Fibroblast of lung (primary cell): ENCODE data around the gene LTBP2. TPM values are rescaled to one million over a fixed set of nuclear protein-coding genes. Genes with fewer than 3 reads are reported as not detected.
A peak's percentile ranks its signal among the peaks of the same experiment; 100 is the strongest.

ENCODE experiments used
- DNase-seq, 2 donors: peaks; one replicate each; pipeline versions ENCODE4 v3.0.0 to v3.0.0-alpha.2; 2010; ENCODE audit warnings: low read depth in 2 of 2
- H2AFZ ChIP-seq: 2 replicates; pipeline ENCODE4 v1.5.1; 2012; ENCODE audit warnings: low read length, control low read depth, inconsistent platforms
- H3K27ac ChIP-seq: 2 replicates; pipeline ENCODE4 v1.5.1; 2011; ENCODE audit warnings: low read length, control low read depth; ENCODE audit not compliant: insufficient read depth
- H3K27me3 ChIP-seq: 2 replicates; pipeline ENCODE4 v1.5.1; 2011; ENCODE audit warnings: mild to moderate bottlenecking, low read length; ENCODE audit not compliant: control insufficient read depth, insufficient read depth
- H3K36me3 ChIP-seq: 2 replicates; pipeline ENCODE4 v1.5.1; 2011; ENCODE audit warnings: low read length; ENCODE audit not compliant: control insufficient read depth, insufficient read depth
- H3K4me1 ChIP-seq: 2 replicates; pipeline ENCODE4 v1.5.1; 2011; ENCODE audit warnings: low read length; ENCODE audit not compliant: control insufficient read depth, insufficient read depth; ENCODE audit errors: extremely low read depth
- H3K4me2 ChIP-seq: 2 replicates; pipeline ENCODE4 v1.5.1; 2011; ENCODE audit warnings: low read length, control low read depth; ENCODE audit not compliant: insufficient read depth; ENCODE audit errors: extremely low read depth
- H3K4me3 ChIP-seq, 4 experiments: fragments of 200-600 bp in 1 of 4; sonication (generic) in 1 of 4; replicated peaks in 1 of 4; 2 replicates each; pipeline ENCODE4 v1.5.1; 2011 to 2016; ENCODE audit warnings: low read length in 4 of 4, low read depth in 3 of 4, mild to moderate bottlenecking in 3 of 4, control low read depth in 2 of 4, inconsistent platforms in 1 of 4, mixed read lengths in 1 of 4; ENCODE audit not compliant: insufficient read depth in 1 of 4; ENCODE audit errors: control extremely low read depth in 1 of 4
- H3K79me2 ChIP-seq: 2 replicates; pipeline ENCODE4 v1.5.1; 2012; ENCODE audit warnings: mild to moderate bottlenecking, low read length, inconsistent platforms; ENCODE audit not compliant: control insufficient read depth, insufficient read depth
- H3K9ac ChIP-seq: 2 replicates; pipeline ENCODE4 v1.5.1; 2011; ENCODE audit warnings: mild to moderate bottlenecking, low read length, control low read depth; ENCODE audit not compliant: insufficient read depth
- H3K9me3 ChIP-seq: 2 replicates; pipeline ENCODE4 v1.5.1; 2012; ENCODE audit warnings: low read depth, low read length; ENCODE audit not compliant: control insufficient read depth, insufficient read depth
- H4K20me1 ChIP-seq: 2 replicates; pipeline ENCODE4 v1.5.1; 2011; ENCODE audit warnings: low read length; ENCODE audit not compliant: control insufficient read depth, insufficient read depth; ENCODE audit errors: extremely low read depth
- EZH2 ChIP-seq: IDR thresholded peaks from 2 replicates; pipeline ENCODE4 v1.5.1; 2012; ENCODE audit warnings: low read length, control low read depth, mild to moderate bottlenecking; ENCODE audit errors: missing control alignments
- polyA plus RNA-seq, 2 donors: library from polyadenylated mRNA; depleted of rRNA in 1 of 2; stranded (reverse) in 1 of 2; unstranded in 1 of 2; fragments of >200 nt; gene quantifications; 2 replicates each; pipeline ENCODE4 v1.2.1, GENCODE V29; 2011 to 2012; ENCODE audit warnings: missing spikeins in 1 of 2
- total RNA-seq: library from RNA; depleted of rRNA; stranded (reverse); fragments of >200 nt; gene quantifications from 2 replicates; pipeline ENCODE4 v1.2.1, GENCODE V29; 2014
- TF ChIP-seq, protein P1 (sequence below), 2 donors: IDR thresholded peaks in 1 of 2; conservative IDR thresholded peaks in 1 of 2; 1 replicate in 1 of 2; 2 replicates in 1 of 2; pipeline ENCODE4 v1.5.1; 2011 to 2012; ENCODE audit warnings: low read length in 2 of 2, control low read depth in 1 of 2, inconsistent platforms in 1 of 2, low read depth in 1 of 2, mild to moderate bottlenecking in 1 of 2

LTBP2 gene
- total and polyA plus RNA-seq, 2 donors (not counting 1 experiment from before 2014, with no cell fraction given) = 108 to 514 TPM

DNA sequence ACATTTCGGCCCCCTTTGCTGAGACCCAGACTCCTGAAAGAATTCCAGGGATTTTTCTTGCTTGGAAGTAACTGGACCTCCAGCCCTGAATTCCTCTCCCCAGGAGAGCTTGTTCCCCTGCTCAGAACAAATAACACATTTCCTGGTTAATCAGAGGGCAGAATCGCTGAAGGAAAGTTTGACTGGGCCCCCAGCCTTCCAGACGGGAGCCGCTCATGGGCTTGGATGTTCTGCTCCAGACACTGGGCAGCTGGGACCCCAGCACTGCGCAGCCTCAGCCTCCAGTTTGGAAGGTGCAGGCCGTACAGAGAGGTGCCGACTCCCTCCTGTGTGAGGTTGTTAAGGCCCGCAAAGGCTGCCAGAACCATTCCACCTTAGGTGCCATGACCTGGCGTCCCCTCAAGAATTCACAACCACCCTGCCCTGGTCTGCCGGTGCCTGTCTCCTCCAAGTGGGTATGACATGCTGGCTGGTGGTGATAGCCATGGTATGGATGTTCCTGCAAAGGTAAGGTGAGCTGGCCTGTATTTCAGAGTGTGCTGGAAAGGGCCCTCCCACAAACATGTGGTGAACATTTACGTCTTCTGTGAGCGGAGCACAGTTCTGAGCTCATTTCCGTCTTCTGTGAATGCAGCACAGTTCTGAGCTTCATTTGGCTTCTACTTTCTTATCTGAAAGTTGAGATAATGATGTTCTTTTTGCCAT, 5.1 kb upstream of the LTBP2 start:
- TF ChIP-seq, protein P1, sequence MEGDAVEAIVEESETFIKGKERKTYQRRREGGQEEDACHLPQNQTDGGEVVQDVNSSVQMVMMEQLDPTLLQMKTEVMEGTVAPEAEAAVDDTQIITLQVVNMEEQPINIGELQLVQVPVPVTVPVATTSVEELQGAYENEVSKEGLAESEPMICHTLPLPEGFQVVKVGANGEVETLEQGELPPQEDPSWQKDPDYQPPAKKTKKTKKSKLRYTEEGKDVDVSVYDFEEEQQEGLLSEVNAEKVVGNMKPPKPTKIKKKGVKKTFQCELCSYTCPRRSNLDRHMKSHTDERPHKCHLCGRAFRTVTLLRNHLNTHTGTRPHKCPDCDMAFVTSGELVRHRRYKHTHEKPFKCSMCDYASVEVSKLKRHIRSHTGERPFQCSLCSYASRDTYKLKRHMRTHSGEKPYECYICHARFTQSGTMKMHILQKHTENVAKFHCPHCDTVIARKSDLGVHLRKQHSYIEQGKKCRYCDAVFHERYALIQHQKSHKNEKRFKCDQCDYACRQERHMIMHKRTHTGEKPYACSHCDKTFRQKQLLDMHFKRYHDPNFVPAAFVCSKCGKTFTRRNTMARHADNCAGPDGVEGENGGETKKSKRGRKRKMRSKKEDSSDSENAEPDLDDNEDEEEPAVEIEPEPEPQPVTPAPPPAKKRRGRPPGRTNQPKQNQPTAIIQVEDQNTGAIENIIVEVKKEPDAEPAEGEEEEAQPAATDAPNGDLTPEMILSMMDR (conservative IDR thresholded peaks at IDR 0.05 in 1 of 2, IDR thresholded peaks at IDR 0.05 in 1 of 2; ENCODE audit: low read depth in 1 of 2, low read length in 2 of 2) = no peak
- TF ChIP-seq EZH2 = no peak
- Histone ChIP-seq H3K27ac (peak overlapping the region; percentile 57), H3K79me2 (peaks cover 9% of the 10 kb centered on the region), H3K9ac (no peak overlapping the region), H3K36me3 (no peaks in the 10 kb centered on the region), H3K4me3 (no peak overlapping the region), H2AFZ (no peak overlapping the region), H3K9me3 (no peaks in the 10 kb centered on the region), H4K20me1 (no peaks in the 10 kb centered on the region), H3K27me3 (no peaks in the 10 kb centered on the region), H3K4me2 (no peak overlapping the region), H3K4me1 (peaks cover 53% of the 10 kb centered on the region)
- peak in 1 of 2 donors; percentile 72 for DNase-seq

DNA sequence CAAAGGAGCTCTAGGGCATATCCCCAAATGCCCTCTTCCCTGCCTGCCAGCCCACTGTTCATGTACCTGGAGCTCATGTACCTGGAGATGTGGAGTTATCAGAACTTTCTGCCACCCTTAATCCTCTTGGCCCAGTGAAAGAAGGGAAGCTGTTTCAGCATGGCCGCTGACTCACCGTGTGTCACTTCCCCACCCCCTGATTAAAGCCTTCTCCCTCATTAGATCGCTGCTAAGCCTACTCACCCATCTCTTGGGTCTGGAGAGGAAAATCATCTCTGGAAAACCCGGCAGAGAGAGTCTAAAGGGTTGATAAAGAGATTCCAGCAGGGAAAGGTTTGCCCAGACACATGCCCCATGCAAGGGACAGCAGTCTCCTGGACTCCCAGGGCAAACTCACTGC, 4.5 kb upstream of the LTBP2 start:
- Histone ChIP-seq H3K4me2 (peak overlapping the region; percentile 9), H2AFZ (no peak overlapping the region), H3K79me2 (peaks cover 15% of the 10 kb centered on the region), H3K9me3 (no peaks in the 10 kb centered on the region), H3K27me3 (no peaks in the 10 kb centered on the region), H3K36me3 (no peaks in the 10 kb centered on the region), H4K20me1 (no peaks in the 10 kb centered on the region), H3K9ac (no peak overlapping the region), H3K27ac (peak overlapping the region; percentile 57), H3K4me1 (peaks cover 53% of the 10 kb centered on the region), H3K4me3 (peak overlapping the region in 1 of 4 experiments; percentile 36)
- peak; percentile 74 to 93 for DNase-seq
- TF ChIP-seq, protein P1 (conservative IDR thresholded peaks at IDR 0.05 in 1 of 2, IDR thresholded peaks at IDR 0.05 in 1 of 2; ENCODE audit: low read depth in 1 of 2, low read length in 2 of 2) = no peak
- no peak for TF ChIP-seq EZH2

DNA sequence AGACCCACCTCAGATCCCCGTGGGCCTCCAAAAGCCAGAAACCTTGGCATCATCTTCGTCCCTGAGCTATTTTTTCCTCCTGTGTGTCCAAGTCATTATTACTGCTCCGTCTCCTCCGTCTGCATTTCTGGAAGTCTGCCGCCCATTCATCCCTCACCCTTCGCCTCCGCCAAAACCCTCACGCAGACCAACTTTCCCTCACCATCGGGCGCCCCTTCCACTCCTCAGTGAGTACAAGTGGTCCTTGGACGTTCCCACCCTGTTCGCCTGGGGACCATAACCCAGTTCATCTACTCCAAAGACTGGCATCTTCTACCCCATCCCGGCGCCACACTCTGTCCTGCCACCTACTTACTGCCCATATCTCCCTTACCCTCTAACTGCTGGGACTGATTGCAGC, 3.7 kb upstream of the LTBP2 start:
- H3K9ac ChIP-seq = no peak overlapping the region
- H3K4me2 ChIP-seq = peak overlapping the region; percentile 66
- peak overlapping the region in 1 of 4 experiments; percentile 36 for H3K4me3 ChIP-seq
- no peak for DNase-seq
- peaks cover 53% of the 10 kb centered on the region for H3K4me1 ChIP-seq
- H3K79me2 ChIP-seq = peaks cover 23% of the 10 kb centered on the region
- no peak for TF ChIP-seq EZH2
- TF ChIP-seq, protein P1 (conservative IDR thresholded peaks at IDR 0.05 in 1 of 2, IDR thresholded peaks at IDR 0.05 in 1 of 2; ENCODE audit: low read depth in 1 of 2, low read length in 2 of 2) = no peak
- H2AFZ ChIP-seq = no peak overlapping the region
- peak overlapping the region; percentile 57 for H3K27ac ChIP-seq
- H4K20me1 ChIP-seq = no peaks in the 10 kb centered on the region
- no peaks in the 10 kb centered on the region for H3K27me3 ChIP-seq
- H3K9me3 ChIP-seq = no peaks in the 10 kb centered on the region
- peaks cover under 1% of the 10 kb centered on the region for H3K36me3 ChIP-seq
